SK-N-SH (cell line): ENCODE results near the gene ABCA7. TPM values are rescaled to one million over a fixed set of nuclear protein-coding genes. Genes with fewer than 3 reads are reported as not detected.

ENCODE experiments used
- CTCF ChIA-PET: fragments of 300-600, 350-600 bp; formaldehyde crosslinking; extraction: SDS; loops from one replicate; lab custom pipeline; 2021; lab: Yijun Ruan, JAX
- POLR2A ChIA-PET: fragments of 350-600 bp; sonication (Branson Sonifier 250); formaldehyde crosslinking; extraction: SDS; loops from one replicate; lab custom pipeline; 2020; ENCODE audit warnings: antibody characterized with exemption, inconsistent platforms; lab: Yijun Ruan, JAX
- DNase-seq: peaks from one replicate; pipeline ENCODE4 v3.0.0; 2012
- H2AFZ ChIP-seq: fragments of 200-600 bp; sonication (generic); 2 replicates; pipeline ENCODE4 v1.8.1; 2016; ENCODE audit warnings: antibody characterized with exemption, mild to moderate bottlenecking, low read depth
- H3F3A ChIP-seq: fragments of 200-600 bp; sonication (generic); replicated peaks from 2 replicates; pipeline ENCODE3; 2016; ENCODE audit warnings: antibody characterized with exemption, mild to moderate bottlenecking; ENCODE audit not compliant: insufficient read depth
- H3K27ac ChIP-seq, 2 experiments: fragments of 200-500 bp in 1 of 2; fragments of 200-600 bp in 1 of 2; sonication (Bioruptor generic) in 1 of 2; sonication (generic), shearing (Covaris generic) in 1 of 2; 2 replicates each; pipeline versions ENCODE4 v1.5.1 to v1.6.1; 2014 to 2016; ENCODE audit warnings: low read depth in 2 of 2, inconsistent platforms in 1 of 2, low read length in 1 of 2, mild to moderate bottlenecking in 1 of 2, mixed read lengths in 1 of 2
- H3K27me3 ChIP-seq: fragments of 200-600 bp; sonication (generic), shearing (Covaris generic); 2 replicates; pipeline ENCODE4 v1.6.1; 2016; ENCODE audit warnings: mixed run types; ENCODE audit not compliant: insufficient read depth
- H3K36me3 ChIP-seq, 2 experiments: fragments of 200-500 bp in 1 of 2; fragments of 200-600 bp in 1 of 2; sonication (Bioruptor generic) in 1 of 2; sonication (generic) in 1 of 2; replicated peaks in 1 of 2; 2 replicates each; pipeline versions ENCODE3 to v1.5.1; 2014 to 2016; ENCODE audit warnings: low read length in 1 of 2, mild to moderate bottlenecking in 1 of 2; ENCODE audit not compliant: insufficient read depth in 2 of 2, control insufficient read depth in 1 of 2
- H3K4me1 ChIP-seq, 2 experiments: fragments of 200-500 bp in 1 of 2; fragments of 200-600 bp in 1 of 2; sonication (Bioruptor generic) in 1 of 2; sonication (generic), shearing (Covaris generic) in 1 of 2; 2 replicates each; pipeline versions ENCODE4 v1.5.1 to v1.6.1; 2014 to 2016; ENCODE audit warnings: low read depth in 1 of 2, low read length in 1 of 2, mixed run types in 1 of 2; ENCODE audit not compliant: insufficient read depth in 2 of 2, control insufficient read depth in 1 of 2
- H3K4me2 ChIP-seq: fragments of 200-600 bp; sonication (generic), shearing (Covaris generic); 2 replicates; pipeline ENCODE4 v1.6.1; 2017; ENCODE audit warnings: mixed run types
- H3K4me3 ChIP-seq, 2 experiments: fragments of 200-500 bp in 1 of 2; fragments of 200-600 bp in 1 of 2; sonication (Bioruptor generic) in 1 of 2; sonication (generic), shearing (Covaris generic) in 1 of 2; 2 replicates each; pipeline versions ENCODE4 v1.5.1 to v1.8.1; 2014 to 2016; ENCODE audit warnings: low read depth in 2 of 2, inconsistent platforms in 1 of 2, low read length in 1 of 2, mild to moderate bottlenecking in 1 of 2, mixed read lengths in 1 of 2, moderate library complexity in 1 of 2
- H3K79me2 ChIP-seq: fragments of 200-600 bp; sonication (generic); 2 replicates; pipeline ENCODE4 v1.8.1; 2017; ENCODE audit warnings: mild to moderate bottlenecking; ENCODE audit not compliant: insufficient read depth
- H3K9ac ChIP-seq: fragments of 200-600 bp; sonication (generic); 2 replicates; pipeline ENCODE4 v1.6.1; 2017; ENCODE audit warnings: mixed run types
- H3K9me2 ChIP-seq: fragments of 200-600 bp; sonication (generic); 2 replicates; pipeline ENCODE4 v1.6.1; 2017; ENCODE audit warnings: mixed run types
- H3K9me3 ChIP-seq: fragments of 200-600 bp; sonication (generic); 2 replicates; pipeline ENCODE4 v1.6.1; 2017; ENCODE audit warnings: mixed run types, mild to moderate bottlenecking, moderate library complexity
- H4K20me1 ChIP-seq: fragments of 200-600 bp; sonication (generic); 2 replicates; pipeline ENCODE4 v1.6.1; 2017; ENCODE audit warnings: mild to moderate bottlenecking, mixed run types; ENCODE audit not compliant: insufficient read depth
- ELF1 ChIP-seq: IDR thresholded peaks from 2 replicates; pipeline ENCODE4 v1.4.0; 2012
- GATA2 ChIP-seq: sonication (generic); formaldehyde crosslinking; IDR thresholded peaks from 2 replicates; pipeline ENCODE4 v1.5.0; 2020; ENCODE audit warnings: mild to moderate bottlenecking, missing genetic modification reagents
- MEF2A ChIP-seq: IDR thresholded peaks from 2 replicates; pipeline ENCODE4 v1.4.0; 2012; ENCODE audit warnings: low read depth, borderline replicate concordance
- NFIC ChIP-seq: IDR thresholded peaks from 2 replicates; pipeline ENCODE4 v1.4.0; 2012; ENCODE audit warnings: borderline replicate concordance
- NRF1 ChIP-seq: IDR thresholded peaks from 2 replicates; pipeline ENCODE4 v1.6.1; 2012; ENCODE audit warnings: low read depth, mild to moderate bottlenecking, low read length
- POLR2AphosphoS5 ChIP-seq: IDR thresholded peaks from 2 replicates; pipeline ENCODE4 v1.6.1; 2012; ENCODE audit warnings: low read depth, low read length
- RCOR1 ChIP-seq: fragments of 150-350 bp; IDR thresholded peaks from 2 replicates; pipeline ENCODE4 v1.6.1; 2017; ENCODE audit warnings: antibody characterized with exemption, low read length
- RXRA ChIP-seq: IDR thresholded peaks from 2 replicates; pipeline ENCODE4 v1.4.0; 2012; ENCODE audit warnings: low read depth, mild to moderate bottlenecking, borderline replicate concordance
- SIN3A ChIP-seq: IDR thresholded peaks from 2 replicates; pipeline ENCODE4 v1.6.1; 2012; ENCODE audit warnings: low read depth, mild to moderate bottlenecking, low read length, moderate library complexity, borderline replicate concordance
- SMC3 ChIP-seq: IDR thresholded peaks from 2 replicates; pipeline ENCODE4 v1.6.1; 2012; ENCODE audit warnings: low read depth, low read length, improper control_type of control experiment
- YY1 ChIP-seq: IDR thresholded peaks from 2 replicates; pipeline ENCODE4 v1.4.0; 2012; ENCODE audit warnings: low read depth, mild to moderate bottlenecking
- WGBS: methylation state at CpG from one replicate; pipeline ENCODE4 v1.1.6; 2017; ENCODE audit warnings: low lambda C conversion rate; 5-methylcytosine and 5-hydroxymethylcytosine counted together
- polyA plus RNA-seq, 3 experiments: library from polyadenylated mRNA; depleted of rRNA; stranded (reverse); fragments of >200 nt; gene quantifications; 2 replicates each; pipeline ENCODE4 v1.2.3, GENCODE V29; 2012
- TF ChIP-seq, protein P1 (sequence below): fragments of 150-350 bp; IDR thresholded peaks from 2 replicates; pipeline ENCODE4 v1.6.1; 2016; ENCODE audit warnings: mild to moderate bottlenecking, low read depth, low read length
- TF ChIP-seq, protein P2 (sequence below): IDR thresholded peaks from 2 replicates; pipeline ENCODE4 v1.6.1; 2012; ENCODE audit warnings: mild to moderate bottlenecking, low read depth, low read length, moderate library complexity
- TF ChIP-seq, protein P3 (sequence below): IDR thresholded peaks from 2 replicates; pipeline ENCODE4 v1.4.0; 2012; ENCODE audit warnings: low read depth, borderline replicate concordance
- TF ChIP-seq, protein P4 (sequence below): fragments of 150-350 bp; IDR thresholded peaks from 2 replicates; pipeline ENCODE4 v1.6.1; 2017; ENCODE audit warnings: antibody characterized with exemption, low read length, low read depth, borderline replicate concordance

The ABCA7 gene
- polyA plus RNA-seq, 1 of the 3 experiments (the other 2 are of a cell fraction) = 7.8 TPM

DNA sequence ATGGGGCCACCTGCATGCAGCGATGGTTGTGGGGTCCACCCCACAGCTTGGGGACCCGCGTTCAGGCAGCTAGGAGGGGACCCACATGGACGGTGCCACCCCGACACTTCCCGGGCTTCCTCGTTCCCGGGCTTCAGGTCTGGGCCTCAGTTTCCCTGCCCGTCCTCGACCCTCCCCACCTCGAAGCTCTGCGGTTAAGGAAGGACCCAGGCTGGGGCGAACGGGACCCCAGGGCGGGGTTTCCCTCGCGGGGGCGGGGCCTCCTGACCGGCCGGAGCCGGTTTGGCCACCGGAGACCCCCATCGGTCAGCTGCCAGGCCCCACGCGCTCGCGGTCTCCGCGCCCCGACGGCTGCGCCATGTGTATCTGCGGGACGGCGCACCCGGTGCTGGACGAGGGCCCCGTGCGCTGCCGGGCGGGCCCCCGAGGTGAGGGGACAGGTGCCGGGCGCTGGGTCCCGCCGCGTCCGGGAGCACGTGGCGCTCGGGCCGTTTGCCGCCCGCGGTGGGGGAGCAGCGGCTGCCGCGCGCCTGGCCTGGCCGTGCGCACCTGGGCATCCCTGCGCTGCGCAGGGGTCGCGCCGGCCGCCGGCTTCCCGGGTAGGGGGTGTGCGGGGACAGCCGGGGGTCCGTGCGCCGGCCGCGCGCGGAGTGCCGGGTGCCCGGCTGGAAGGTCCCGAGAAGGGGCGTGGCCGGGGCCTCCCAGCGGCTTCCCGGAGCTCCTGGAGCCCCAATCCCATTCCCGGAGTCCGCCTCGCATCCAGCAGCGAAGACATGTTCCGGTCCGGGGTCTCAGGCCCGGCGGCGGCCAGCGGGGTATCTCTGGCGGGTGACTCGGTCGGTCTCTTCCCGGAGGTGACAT is 31.3 kb downstream of the ABCA7 start:
- Histone ChIP-seq H3K27me3 (peaks cover 37% of the 10 kb centered on the region), H2AFZ (no peak overlapping the region), H3K79me2 (no peaks in the 10 kb centered on the region), H3K9me3 (no peaks in the 10 kb centered on the region), H3K36me3 (no peaks in the 10 kb centered on the region), H3K4me3 (peak overlapping the region in 1 of 2 experiments; percentile 12; a peak in 1 of 4 replicates), H3K9me2 (no peaks in the 10 kb centered on the region), H3F3A (peaks cover 18% of the 10 kb centered on the region), H4K20me1 (no peaks in the 10 kb centered on the region), H3K4me1 (peaks cover 0 to 16% of the 10 kb centered on the region in 2 experiments; a peak in 1 of 4 replicates), H3K9ac (no peak overlapping the region), H3K4me2 (no peak overlapping the region), H3K27ac (no peak overlapping the region)
- 0% methylated on average over 3 of the region's 99 CpGs for WGBS
- CTCF ChIA-PET = interaction anchor here (0.7 to 2.7 kb wide), 7 partner anchors 9 to 173 kb away, joined by 3 to 11 read pairs (median 3); partner anchors contain the start of gene WDR18
- TF ChIP-seq SIN3A (no peak), RCOR1 (no peak), ELF1 (no peak), NRF1 (no peak), YY1 (no peak)
- TF ChIP-seq, protein P1, sequence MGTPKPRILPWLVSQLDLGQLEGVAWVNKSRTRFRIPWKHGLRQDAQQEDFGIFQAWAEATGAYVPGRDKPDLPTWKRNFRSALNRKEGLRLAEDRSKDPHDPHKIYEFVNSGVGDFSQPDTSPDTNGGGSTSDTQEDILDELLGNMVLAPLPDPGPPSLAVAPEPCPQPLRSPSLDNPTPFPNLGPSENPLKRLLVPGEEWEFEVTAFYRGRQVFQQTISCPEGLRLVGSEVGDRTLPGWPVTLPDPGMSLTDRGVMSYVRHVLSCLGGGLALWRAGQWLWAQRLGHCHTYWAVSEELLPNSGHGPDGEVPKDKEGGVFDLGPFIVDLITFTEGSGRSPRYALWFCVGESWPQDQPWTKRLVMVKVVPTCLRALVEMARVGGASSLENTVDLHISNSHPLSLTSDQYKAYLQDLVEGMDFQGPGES = no peak
- TF ChIP-seq, protein P2, sequence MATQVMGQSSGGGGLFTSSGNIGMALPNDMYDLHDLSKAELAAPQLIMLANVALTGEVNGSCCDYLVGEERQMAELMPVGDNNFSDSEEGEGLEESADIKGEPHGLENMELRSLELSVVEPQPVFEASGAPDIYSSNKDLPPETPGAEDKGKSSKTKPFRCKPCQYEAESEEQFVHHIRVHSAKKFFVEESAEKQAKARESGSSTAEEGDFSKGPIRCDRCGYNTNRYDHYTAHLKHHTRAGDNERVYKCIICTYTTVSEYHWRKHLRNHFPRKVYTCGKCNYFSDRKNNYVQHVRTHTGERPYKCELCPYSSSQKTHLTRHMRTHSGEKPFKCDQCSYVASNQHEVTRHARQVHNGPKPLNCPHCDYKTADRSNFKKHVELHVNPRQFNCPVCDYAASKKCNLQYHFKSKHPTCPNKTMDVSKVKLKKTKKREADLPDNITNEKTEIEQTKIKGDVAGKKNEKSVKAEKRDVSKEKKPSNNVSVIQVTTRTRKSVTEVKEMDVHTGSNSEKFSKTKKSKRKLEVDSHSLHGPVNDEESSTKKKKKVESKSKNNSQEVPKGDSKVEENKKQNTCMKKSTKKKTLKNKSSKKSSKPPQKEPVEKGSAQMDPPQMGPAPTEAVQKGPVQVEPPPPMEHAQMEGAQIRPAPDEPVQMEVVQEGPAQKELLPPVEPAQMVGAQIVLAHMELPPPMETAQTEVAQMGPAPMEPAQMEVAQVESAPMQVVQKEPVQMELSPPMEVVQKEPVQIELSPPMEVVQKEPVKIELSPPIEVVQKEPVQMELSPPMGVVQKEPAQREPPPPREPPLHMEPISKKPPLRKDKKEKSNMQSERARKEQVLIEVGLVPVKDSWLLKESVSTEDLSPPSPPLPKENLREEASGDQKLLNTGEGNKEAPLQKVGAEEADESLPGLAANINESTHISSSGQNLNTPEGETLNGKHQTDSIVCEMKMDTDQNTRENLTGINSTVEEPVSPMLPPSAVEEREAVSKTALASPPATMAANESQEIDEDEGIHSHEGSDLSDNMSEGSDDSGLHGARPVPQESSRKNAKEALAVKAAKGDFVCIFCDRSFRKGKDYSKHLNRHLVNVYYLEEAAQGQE = no peak
- peak; percentile 62 for DNase-seq
- POLR2A ChIA-PET = interaction anchor here (1.1 to 1.4 kb wide), 2 partner anchors 22 to 103 kb away, joined by 3 to 4 read pairs; partner anchors contain the start of gene SBNO2

DNA sequence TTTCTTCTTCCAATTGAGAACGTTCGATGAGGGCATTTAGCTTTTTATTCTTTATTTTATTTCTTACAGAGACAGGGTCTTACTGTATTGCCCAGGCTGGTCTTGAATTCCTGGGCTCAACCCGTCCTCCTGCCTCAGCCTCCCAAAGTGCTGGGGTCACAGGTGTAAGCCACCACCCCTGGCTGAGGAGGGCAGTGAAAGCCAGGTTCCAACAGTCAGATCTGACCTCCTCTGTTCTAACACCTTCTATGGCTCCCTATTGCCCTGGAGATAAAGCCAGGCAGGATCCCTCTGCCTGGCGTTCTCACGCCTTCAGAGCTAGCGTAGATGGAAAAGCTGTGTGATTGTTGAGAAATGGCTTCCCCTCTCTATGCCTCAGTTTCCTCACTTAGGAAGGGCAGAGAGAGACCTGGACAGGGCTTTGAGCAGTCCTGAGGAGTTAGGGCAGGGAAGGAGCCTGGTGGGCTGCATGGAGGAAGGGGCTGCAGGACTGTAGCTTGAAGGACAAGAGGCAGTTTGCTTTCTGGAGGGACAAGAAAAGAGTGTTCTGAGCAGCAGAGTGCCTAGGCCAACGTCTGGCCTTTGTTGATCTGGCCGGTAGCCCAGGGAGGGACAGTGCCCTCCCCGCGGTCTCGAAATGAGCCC is 32.6 kb downstream of the ABCA7 start:
- Histone ChIP-seq H3K9ac (no peak overlapping the region), H3K79me2 (no peaks in the 10 kb centered on the region), H3K27me3 (peaks cover 35% of the 10 kb centered on the region), H3K27ac (no peak overlapping the region), H4K20me1 (no peaks in the 10 kb centered on the region), H3K4me1 (peaks cover 0 to 7% of the 10 kb centered on the region in 2 experiments; a peak in 1 of 4 replicates), H3K36me3 (no peaks in the 10 kb centered on the region), H3K4me2 (no peak overlapping the region), H3F3A (peaks cover 18% of the 10 kb centered on the region), H3K4me3 (no peak overlapping the region), H3K9me2 (no peaks in the 10 kb centered on the region), H3K9me3 (no peaks in the 10 kb centered on the region), H2AFZ (no peak overlapping the region)
- WGBS = 80% methylated on average over 9 of the region's 11 CpGs
- ChIA-PET CTCF (interaction anchor here (1.0 to 2.7 kb wide), 7 partner anchors 8 to 172 kb away, joined by 3 to 11 read pairs (median 4); partner anchors contain the start of gene WDR18), POLR2A (no interaction called here)
- DNase-seq = no peak
- no peak for TF ChIP-seq MEF2A
- TF ChIP-seq, protein P3, sequence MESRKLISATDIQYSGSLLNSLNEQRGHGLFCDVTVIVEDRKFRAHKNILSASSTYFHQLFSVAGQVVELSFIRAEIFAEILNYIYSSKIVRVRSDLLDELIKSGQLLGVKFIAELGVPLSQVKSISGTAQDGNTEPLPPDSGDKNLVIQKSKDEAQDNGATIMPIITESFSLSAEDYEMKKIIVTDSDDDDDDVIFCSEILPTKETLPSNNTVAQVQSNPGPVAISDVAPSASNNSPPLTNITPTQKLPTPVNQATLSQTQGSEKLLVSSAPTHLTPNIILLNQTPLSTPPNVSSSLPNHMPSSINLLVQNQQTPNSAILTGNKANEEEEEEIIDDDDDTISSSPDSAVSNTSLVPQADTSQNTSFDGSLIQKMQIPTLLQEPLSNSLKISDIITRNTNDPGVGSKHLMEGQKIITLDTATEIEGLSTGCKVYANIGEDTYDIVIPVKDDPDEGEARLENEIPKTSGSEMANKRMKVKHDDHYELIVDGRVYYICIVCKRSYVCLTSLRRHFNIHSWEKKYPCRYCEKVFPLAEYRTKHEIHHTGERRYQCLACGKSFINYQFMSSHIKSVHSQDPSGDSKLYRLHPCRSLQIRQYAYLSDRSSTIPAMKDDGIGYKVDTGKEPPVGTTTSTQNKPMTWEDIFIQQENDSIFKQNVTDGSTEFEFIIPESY = no peak
- no peak for TF ChIP-seq SIN3A
- no peak for TF ChIP-seq RXRA
- no peak for TF ChIP-seq GATA2 (CRISPR knock-in tag)
- TF ChIP-seq RCOR1 = no peak
- TF ChIP-seq, protein P4, sequence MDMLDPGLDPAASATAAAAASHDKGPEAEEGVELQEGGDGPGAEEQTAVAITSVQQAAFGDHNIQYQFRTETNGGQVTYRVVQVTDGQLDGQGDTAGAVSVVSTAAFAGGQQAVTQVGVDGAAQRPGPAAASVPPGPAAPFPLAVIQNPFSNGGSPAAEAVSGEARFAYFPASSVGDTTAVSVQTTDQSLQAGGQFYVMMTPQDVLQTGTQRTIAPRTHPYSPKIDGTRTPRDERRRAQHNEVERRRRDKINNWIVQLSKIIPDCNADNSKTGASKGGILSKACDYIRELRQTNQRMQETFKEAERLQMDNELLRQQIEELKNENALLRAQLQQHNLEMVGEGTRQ = no peak
- TF ChIP-seq SMC3 = no peak
- TF ChIP-seq, protein P1 = no peak
- TF ChIP-seq NFIC = no peak
- TF ChIP-seq POLR2AphosphoS5 = no peak
